Neural progenitor cell (in vitro differentiated cells): Measurements from ENCODE around the gene ATF3.

Experiments used
- EZH2 ChIP-seq: fragments of 200-600 bp; sonication (generic); IDR thresholded peaks from 2 replicates; pipeline ENCODE4 v1.6.1; 2017; ENCODE audit warnings: antibody characterized with exemption, mild to moderate bottlenecking, moderate library complexity
- TF ChIP-seq, protein P1 (sequence below): fragments of 200-600 bp; sonication (generic); IDR thresholded peaks from 2 replicates; pipeline ENCODE4 v1.5.1; 2017; ENCODE audit warnings: antibody characterized with exemption, mild to moderate bottlenecking

DNA sequence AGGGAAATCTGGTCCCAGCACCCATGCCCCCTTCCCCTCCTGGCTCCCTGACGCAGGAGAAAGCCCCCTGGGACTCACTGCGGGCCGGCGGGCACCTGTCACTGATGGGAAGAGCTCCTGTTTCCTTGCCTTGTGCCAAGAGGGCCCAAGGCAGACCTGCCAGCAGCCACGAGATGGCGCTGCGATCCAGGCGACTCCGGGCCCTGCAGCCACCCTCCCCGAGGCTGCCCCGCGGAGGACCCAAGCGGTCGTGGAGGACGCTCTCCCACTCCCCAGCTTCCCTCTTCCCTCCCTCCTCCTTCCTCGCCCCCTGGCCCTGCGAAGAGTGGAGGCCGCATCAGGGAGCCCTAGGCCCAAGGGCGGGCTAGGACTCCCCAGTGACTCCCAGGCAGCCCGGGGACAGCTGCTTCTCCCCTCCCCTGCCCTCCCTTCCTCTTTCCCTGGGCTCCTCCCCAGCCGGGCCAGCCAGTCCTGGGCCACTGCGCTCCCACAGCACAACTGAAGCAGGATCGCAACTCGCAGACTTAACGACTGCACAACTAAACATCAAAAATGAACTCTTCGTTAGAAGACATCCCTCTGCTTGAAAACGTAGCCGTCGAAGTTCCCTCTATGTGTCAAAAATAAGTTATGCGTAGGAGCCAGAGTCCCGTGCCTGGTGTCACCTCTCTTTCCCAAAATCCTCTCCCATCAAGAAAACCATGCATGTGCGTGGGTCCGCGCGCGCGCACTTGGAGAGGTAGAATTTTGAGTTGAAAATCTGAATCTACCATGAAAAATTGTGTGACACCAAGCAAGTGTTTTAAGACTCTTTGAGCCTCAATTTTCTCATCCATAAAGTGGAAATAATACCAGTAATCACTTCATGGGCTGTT, 56.9 kb downstream of the ATF3 start:
- TF ChIP-seq, protein P1, sequence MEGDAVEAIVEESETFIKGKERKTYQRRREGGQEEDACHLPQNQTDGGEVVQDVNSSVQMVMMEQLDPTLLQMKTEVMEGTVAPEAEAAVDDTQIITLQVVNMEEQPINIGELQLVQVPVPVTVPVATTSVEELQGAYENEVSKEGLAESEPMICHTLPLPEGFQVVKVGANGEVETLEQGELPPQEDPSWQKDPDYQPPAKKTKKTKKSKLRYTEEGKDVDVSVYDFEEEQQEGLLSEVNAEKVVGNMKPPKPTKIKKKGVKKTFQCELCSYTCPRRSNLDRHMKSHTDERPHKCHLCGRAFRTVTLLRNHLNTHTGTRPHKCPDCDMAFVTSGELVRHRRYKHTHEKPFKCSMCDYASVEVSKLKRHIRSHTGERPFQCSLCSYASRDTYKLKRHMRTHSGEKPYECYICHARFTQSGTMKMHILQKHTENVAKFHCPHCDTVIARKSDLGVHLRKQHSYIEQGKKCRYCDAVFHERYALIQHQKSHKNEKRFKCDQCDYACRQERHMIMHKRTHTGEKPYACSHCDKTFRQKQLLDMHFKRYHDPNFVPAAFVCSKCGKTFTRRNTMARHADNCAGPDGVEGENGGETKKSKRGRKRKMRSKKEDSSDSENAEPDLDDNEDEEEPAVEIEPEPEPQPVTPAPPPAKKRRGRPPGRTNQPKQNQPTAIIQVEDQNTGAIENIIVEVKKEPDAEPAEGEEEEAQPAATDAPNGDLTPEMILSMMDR: peak; percentile 93
- no peak for TF ChIP-seq EZH2
